Smooth muscle cell (in vitro differentiated cells): ENCODE results near the gene CTTNBP2NL. TPM values are rescaled to one million over a fixed set of nuclear protein-coding genes. Genes with fewer than 3 reads are reported as not detected.

ENCODE experiments used
- DNase-seq: peaks from one replicate; lab custom pipeline; 2025; ENCODE audit not compliant: unreplicated experiment; lab: John Stamatoyannopoulos, UW
- H2AFZ ChIP-seq: fragments of 200-600 bp; sonication (generic); 2 replicates; pipeline ENCODE4 v1.6.0; 2016; ENCODE audit warnings: antibody characterized with exemption, low read depth, mild to moderate bottlenecking
- H3F3A ChIP-seq: fragments of 200-600 bp; sonication (generic); 2 replicates; pipeline ENCODE4 v1.6.0; 2017; ENCODE audit warnings: antibody characterized with exemption, low read depth
- H3K27ac ChIP-seq: fragments of 200-600 bp; sonication (generic); 2 replicates; pipeline ENCODE4 v1.5.1; 2016; ENCODE audit warnings: low read depth, mild to moderate bottlenecking
- H3K27me3 ChIP-seq: fragments of 200-600 bp; sonication (generic); 2 replicates; pipeline ENCODE4 v1.6.1; 2016; ENCODE audit warnings: low read depth, mild to moderate bottlenecking
- H3K36me3 ChIP-seq: fragments of 200-600 bp; sonication (generic); 2 replicates; pipeline ENCODE4 v1.5.1; 2016; ENCODE audit warnings: low read depth
- H3K4me1 ChIP-seq: fragments of 200-600 bp; sonication (generic); 2 replicates; pipeline ENCODE4 v1.5.1; 2016; ENCODE audit warnings: low read depth
- H3K4me2 ChIP-seq: fragments of 200-600 bp; sonication (generic); 2 replicates; pipeline ENCODE4 v1.6.0; 2016; ENCODE audit warnings: mild to moderate bottlenecking
- H3K4me3 ChIP-seq: fragments of 200-600 bp; sonication (generic); 2 replicates; pipeline ENCODE4 v1.5.1; 2016; ENCODE audit warnings: mild to moderate bottlenecking
- H3K79me2 ChIP-seq: fragments of 200-600 bp; sonication (generic); 2 replicates; pipeline ENCODE4 v1.6.0; 2016; ENCODE audit warnings: low read depth, mild to moderate bottlenecking
- H3K9ac ChIP-seq: fragments of 200-600 bp; sonication (generic); 2 replicates; pipeline ENCODE4 v1.6.0; 2016; ENCODE audit warnings: low read depth
- H3K9me3 ChIP-seq: fragments of 200-600 bp; sonication (generic); replicated peaks from 2 replicates; pipeline ENCODE4 v1.5.1; 2016; ENCODE audit warnings: low read depth
- H4K20me1 ChIP-seq: fragments of 200-600 bp; sonication (generic); 2 replicates; pipeline ENCODE4 v1.6.0; 2016; ENCODE audit warnings: low read depth
- CTCF ChIP-seq: fragments of 200-600 bp; sonication (generic); IDR thresholded peaks from 2 replicates; pipeline ENCODE4 v1.5.1; 2017; ENCODE audit warnings: borderline replicate concordance, mild to moderate bottlenecking, antibody characterized with exemption; ENCODE audit not compliant: insufficient read depth, poor library complexity, severe bottlenecking
- WGBS: methylation state at CpG from one replicate; pipeline ENCODE4 v1.1.7; 2016; ENCODE audit warnings: low lambda C conversion rate; 5-methylcytosine and 5-hydroxymethylcytosine counted together
- polyA plus RNA-seq: library from polyadenylated mRNA; unstranded; fragments of >200 nt; fragmentation: Nextera tagmentation; extraction: Ambion mirVana; gene quantifications from 2 replicates; pipeline ENCODE4 v1.2.1, GENCODE V29; 2016
- total RNA-seq: library from RNA; depleted of rRNA; stranded (reverse); fragments of >200 nt; gene quantifications from 2 replicates; pipeline ENCODE4 v1.2.3, GENCODE V29; 2014

Gene CTTNBP2NL
- total and polyA plus RNA-seq, 2 experiments from 2014 or later: 10.4 to 19.7 TPM

- Histone ChIP-seq H3K79me2 (no peaks in the 10 kb centered on the region), H3F3A (no peaks in the 10 kb centered on the region), H3K9ac (no peak overlapping the region), H2AFZ (no peak overlapping the region), H3K4me1 (no peaks in the 10 kb centered on the region), H3K9me3 (no peaks in the 10 kb centered on the region), H3K36me3 (no peaks in the 10 kb centered on the region), H3K27ac (no peak overlapping the region), H3K27me3 (no peaks in the 10 kb centered on the region), H3K4me3 (no peak overlapping the region), H3K4me2 (no peak overlapping the region), H4K20me1 (no peaks in the 10 kb centered on the region)
- no peak for TF ChIP-seq CTCF
- DNase-seq: no peak
- 98% methylated on average over 14 of the region's 14 CpGs for WGBS
These were observed 9.8 kb upstream of the CTTNBP2NL start for GRCh38 chr1:112386024-112386723.

- 53% methylated on average over 2 of the region's 2 CpGs for WGBS
- no peaks in the 10 kb centered on the region for H3K27me3 ChIP-seq
- H3K9me3 ChIP-seq: no peaks in the 10 kb centered on the region
- DNase-seq: no peak
- H3K4me2 ChIP-seq: no peak overlapping the region
- H3K9ac ChIP-seq: no peak overlapping the region
- no peak overlapping the region for H3K4me3 ChIP-seq
- H3F3A ChIP-seq: no peaks in the 10 kb centered on the region
- H4K20me1 ChIP-seq: no peaks in the 10 kb centered on the region
- no peak overlapping the region for H2AFZ ChIP-seq
- H3K4me1 ChIP-seq: no peaks in the 10 kb centered on the region
- H3K36me3 ChIP-seq: no peaks in the 10 kb centered on the region
- H3K79me2 ChIP-seq: no peaks in the 10 kb centered on the region
- no peak overlapping the region for H3K27ac ChIP-seq
- no peak for TF ChIP-seq CTCF
These were observed 9.2 kb upstream of the CTTNBP2NL start for GRCh38 chr1:112386731-112387346.

GRCh38 chr1:112387807-112388206 lies 8.2 kb upstream of the CTTNBP2NL start:
- no peaks in the 10 kb centered on the region for H3K4me1 ChIP-seq
- H3K36me3 ChIP-seq: no peaks in the 10 kb centered on the region
- H3K9ac ChIP-seq: no peak overlapping the region
- 90% methylated on average over 3 of the region's 3 CpGs for WGBS
- H3K9me3 ChIP-seq: no peaks in the 10 kb centered on the region
- H2AFZ ChIP-seq: no peak overlapping the region
- no peaks in the 10 kb centered on the region for H3F3A ChIP-seq
- H3K27ac ChIP-seq: no peak overlapping the region
- no peaks in the 10 kb centered on the region for H3K27me3 ChIP-seq
- no peak for DNase-seq
- H3K4me3 ChIP-seq: no peak overlapping the region
- H3K79me2 ChIP-seq: no peaks in the 10 kb centered on the region
- no peaks in the 10 kb centered on the region for H4K20me1 ChIP-seq
- H3K4me2 ChIP-seq: no peak overlapping the region
- no peak for TF ChIP-seq CTCF
